Tibial nerve (tissue), 4 donors: ENCODE measurements around the gene ANKS1A. TPM values are rescaled to one million over a fixed set of nuclear protein-coding genes. Genes with fewer than 3 reads are reported as not detected.
A peak's percentile ranks its signal among the peaks of the same experiment; 100 is the strongest.

Experiments used
- DNase-seq, 2 donors: peaks; one replicate each; pipeline ENCODE4 v3.0.0-alpha.2; 2019; ENCODE audit warnings: low spot score in 2 of 2
- H3K27ac ChIP-seq, 4 donors: fragments of 200-600 bp; sonication (generic) in 3 of 4; one replicate each; pipeline ENCODE4 v1.5.1; 2017 to 2019; ENCODE audit warnings: mild to moderate bottlenecking in 1 of 4
- H3K27me3 ChIP-seq, 2 donors: fragments of 200-600 bp; sonication (generic) in 1 of 2; one replicate each; pipeline versions ENCODE4 v1.5.1 to v1.6.0; 2017 to 2019
- H3K36me3 ChIP-seq, 3 donors: fragments of 200-600 bp; sonication (generic); one replicate each; pipeline ENCODE4 v1.5.1; 2018 to 2019
- H3K4me1 ChIP-seq, 4 donors: fragments of 200-600 bp; sonication (generic) in 3 of 4; one replicate each; pipeline ENCODE4 v1.5.1; 2017 to 2019
- H3K4me3 ChIP-seq, 4 donors: fragments of 200-600 bp; sonication (generic) in 3 of 4; one replicate each; pipeline ENCODE4 v1.5.1; 2017 to 2019; ENCODE audit warnings: mild to moderate bottlenecking in 1 of 4, moderate library complexity in 1 of 4
- H3K9me3 ChIP-seq, 4 donors: fragments of 200-600 bp; sonication (generic) in 3 of 4; one replicate each; pipeline ENCODE4 v1.5.1; 2017 to 2019
- CTCF ChIP-seq, 5 experiments: fragments of 200-600 bp in 3 of 5; fragments of 450-650 bp in 2 of 5; sonication (generic) in 3 of 5; IDR thresholded peaks; one replicate each; pipeline ENCODE4 v1.5.1; 2016 to 2019; ENCODE audit warnings: antibody characterized with exemption in 5 of 5, mild to moderate bottlenecking in 3 of 5, moderate library complexity in 2 of 5
- EP300 ChIP-seq, 2 donors: sonication (generic); formaldehyde crosslinking; IDR thresholded peaks; one replicate each; pipeline ENCODE4 v1.6.1; 2017; ENCODE audit warnings: antibody characterized with exemption in 2 of 2, mild to moderate bottlenecking in 1 of 2
- POLR2A ChIP-seq, 2 donors: fragments of 450-650 bp; IDR thresholded peaks; one replicate each; pipeline ENCODE4 v1.6.1; 2017; ENCODE audit warnings: antibody characterized with exemption in 2 of 2, mild to moderate bottlenecking in 2 of 2, moderate library complexity in 2 of 2
- WGBS, 2 donors: methylation state at CpG; one replicate each; pipeline ENCODE4 v1.1.5; 2018; 5-methylcytosine and 5-hydroxymethylcytosine counted together
- total RNA-seq, 4 donors: library from RNA; depleted of rRNA; stranded (reverse); fragments of >200 nt; gene quantifications; one replicate each; pipeline ENCODE4 v1.1.0, GENCODE V29; 2016

Gene ANKS1A
- total RNA-seq, 4 donors from 2014 or later = 39.3 to 55.9 (median 44.0) TPM

- 66 to 69% methylated on average over 15 of the region's 15 CpGs for WGBS, 2 donors
- Histone ChIP-seq H3K4me1 (peaks cover 0 to 12% (median 0%) of the 10 kb centered on the region in 4 donors), H3K27ac (peak overlapping the region in 1 of 4 donors; percentile 59), H3K27me3 (no peaks in the 10 kb centered on the region), H3K9me3 (no peaks in the 10 kb centered on the region), H3K36me3 (peaks cover 0 to 86% (median 0%) of the 10 kb centered on the region in 3 donors), H3K4me3 (no peak overlapping the region)
- DNase-seq = no peak
- no peak for TF ChIP-seq POLR2A (IDR thresholded peaks at IDR 0.05)
- no peak for TF ChIP-seq CTCF (IDR thresholded peaks at IDR 0.05)
- TF ChIP-seq EP300 (IDR thresholded peaks at IDR 0.05) = no peak
Measured at GRCh38 chr6:35072051-35072697, 183.1 kb downstream of the ANKS1A start.

GRCh38 chr6:35072698-35073055, 183.6 kb downstream of the ANKS1A start:
- WGBS, 2 donors = 77 to 80% methylated on average over 9 of the region's 9 CpGs
- DNase-seq = no peak
- no peaks in the 10 kb centered on the region for H3K27me3 ChIP-seq
- no peak overlapping the region for H3K4me3 ChIP-seq
- peaks cover 0 to 12% (median 0%) of the 10 kb centered on the region in 4 donors for H3K4me1 ChIP-seq
- H3K27ac ChIP-seq = peak overlapping the region in 2 of 4 donors; percentile 17 to 59
- H3K9me3 ChIP-seq = no peaks in the 10 kb centered on the region
- H3K36me3 ChIP-seq = peaks cover 0 to 88% (median 0%) of the 10 kb centered on the region in 3 donors
- TF ChIP-seq CTCF (IDR thresholded peaks at IDR 0.05) (no peak), EP300 (IDR thresholded peaks at IDR 0.05) (no peak), POLR2A (IDR thresholded peaks at IDR 0.05) (no peak)

GRCh38 chr6:35073211-35073610, 184.2 kb downstream of the ANKS1A start:
- WGBS, 2 donors = 92 to 94% methylated on average over 6 to 10 of the region's 10 CpGs
- Histone ChIP-seq H3K4me1 (peaks cover 0 to 12% (median 0%) of the 10 kb centered on the region in 4 donors), H3K36me3 (peaks cover 0 to 93% (median 0%) of the 10 kb centered on the region in 3 donors), H3K4me3 (no peak overlapping the region), H3K27ac (peak overlapping the region in 2 of 4 donors; percentile 17 to 31), H3K9me3 (no peaks in the 10 kb centered on the region), H3K27me3 (no peaks in the 10 kb centered on the region)
- TF ChIP-seq POLR2A (IDR thresholded peaks at IDR 0.05) (no peak), EP300 (IDR thresholded peaks at IDR 0.05) (no peak), CTCF (IDR thresholded peaks at IDR 0.05) (no peak)
- no peak for DNase-seq

GRCh38 chr6:35073766-35074471, 184.9 kb downstream of the ANKS1A start:
- H3K4me3 ChIP-seq = no peak overlapping the region
- H3K27ac ChIP-seq = peak overlapping the region in 1 of 4 donors; percentile 31
- DNase-seq = no peak
- TF ChIP-seq CTCF (IDR thresholded peaks at IDR 0.05) = no peak
- TF ChIP-seq POLR2A (IDR thresholded peaks at IDR 0.05) = no peak
- TF ChIP-seq EP300 (IDR thresholded peaks at IDR 0.05) = no peak
- no peaks in the 10 kb centered on the region for H3K27me3 ChIP-seq
- H3K4me1 ChIP-seq = peaks cover 0 to 12% (median 0%) of the 10 kb centered on the region in 4 donors
- 89% methylated on average over 20 of the region's 20 CpGs for WGBS, 2 donors
- H3K36me3 ChIP-seq = peaks cover 0 to 93% (median 4%) of the 10 kb centered on the region in 3 donors
- no peaks in the 10 kb centered on the region for H3K9me3 ChIP-seq
